Measurements from ENCODE around the gene FASTKD1.
"Not testable (repeated sequence)": the region's sequence is repeated elsewhere in the genome, so short reads cannot be mapped to it uniquely, and the experiment has no call there.

FASTKD1 gene

GRCh38 chr2:169573160-169573973 is at the start of gene FASTKD1:
FASTKD1 (minus strand) TSS chr2:169573865; CDS start chr2:169572029, 1,836 bp downstream.
- Histone ChIP-seq H3K27ac (peak within 1 kb of the TSS; percentile 61), H3K36me3 (replicated peaks) (no peaks in the 10 kb centered on the region), H3K4me3 (ENCODE audit: low read depth, low read length) (peak within 1 kb of the TSS; percentile 87), H3K27me3 (replicated peaks) (no peaks in the 10 kb centered on the region)
- peak; percentile 90 for DNase-seq
- in situ Hi-C loops (cut with HindIII; ENCODE audit: low pct_ligation_motif_present, low sequenced_read_pairs) = no loop called here
- no peak for TF ChIP-seq CTCF (IDR thresholded peaks at IDR 0.05; ENCODE audit: low read depth, low read length, missing control alignments)

- no peak for DNase-seq
- Histone ChIP-seq H3K36me3 (replicated peaks) (peaks cover 13% of the 10 kb centered on the region), H3K4me3 (ENCODE audit: low read depth, low read length) (no peak overlapping the region), H3K27me3 (replicated peaks) (no peaks in the 10 kb centered on the region), H3K27ac (no peak overlapping the region)
- TF ChIP-seq CTCF (IDR thresholded peaks at IDR 0.05; ENCODE audit: low read depth, low read length, missing control alignments) = no peak
- in situ Hi-C loops (cut with HindIII; ENCODE audit: low pct_ligation_motif_present, low sequenced_read_pairs) = no loop called here
Observed at GRCh38 chr2:169623235-169623634, 49.6 kb upstream of the FASTKD1 start.

GRCh38 chr2:169620509-169620908 is 46.8 kb upstream of the FASTKD1 start:
- TF ChIP-seq CTCF (IDR thresholded peaks at IDR 0.05; ENCODE audit: low read depth, low read length, missing control alignments) = no peak
- no peak overlapping the region for H3K27ac ChIP-seq
- in situ Hi-C loops (cut with HindIII; ENCODE audit: low pct_ligation_motif_present, low sequenced_read_pairs) = no loop called here
- no peak for DNase-seq
- H3K27me3 ChIP-seq (replicated peaks) = no peaks in the 10 kb centered on the region
- H3K4me3 ChIP-seq (ENCODE audit: low read depth, low read length) = no peak overlapping the region
- peaks cover 12% of the 10 kb centered on the region for H3K36me3 ChIP-seq (replicated peaks)

- H3K36me3 ChIP-seq (replicated peaks) = peaks cover 17% of the 10 kb centered on the region
- no peak overlapping the region for H3K4me3 ChIP-seq (ENCODE audit: low read depth, low read length)
- H3K27me3 ChIP-seq (replicated peaks) = no peaks in the 10 kb centered on the region
- no peak for TF ChIP-seq CTCF (IDR thresholded peaks at IDR 0.05; ENCODE audit: low read depth, low read length, missing control alignments)
- H3K27ac ChIP-seq = no peak overlapping the region
- DNase-seq = no peak
- in situ Hi-C loops (cut with HindIII; ENCODE audit: low pct_ligation_motif_present, low sequenced_read_pairs) = no loop called here
Observed at GRCh38 chr2:169619946-169620345, 46.3 kb upstream of the FASTKD1 start.

- peaks cover 22% of the 10 kb centered on the region for H3K36me3 ChIP-seq (replicated peaks)
- in situ Hi-C loops (cut with HindIII; ENCODE audit: low pct_ligation_motif_present, low sequenced_read_pairs); H3K4me3 ChIP-seq (ENCODE audit: low read depth, low read length); H3K27me3 ChIP-seq (replicated peaks); H3K27ac ChIP-seq; DNase-seq: not testable (repeated sequence)
Observed at GRCh38 chr2:169615982-169616381, 42.3 kb upstream of the FASTKD1 start.

- DNase-seq = no peak
- Histone ChIP-seq H3K27ac (no peak overlapping the region), H3K36me3 (replicated peaks) (peaks cover 31% of the 10 kb centered on the region), H3K27me3 (replicated peaks) (no peaks in the 10 kb centered on the region), H3K4me3 (ENCODE audit: low read depth, low read length) (no peak overlapping the region)
- no peak for TF ChIP-seq CTCF (IDR thresholded peaks at IDR 0.05; ENCODE audit: low read depth, low read length, missing control alignments)
- in situ Hi-C loops (cut with HindIII; ENCODE audit: low pct_ligation_motif_present, low sequenced_read_pairs) = no loop called here
Observed at GRCh38 chr2:169613876-169614275, 40.2 kb upstream of the FASTKD1 start.

Measured in brain microvascular endothelial cell (primary cell).